Loucy (cell line): ENCODE measurements around the gene ULBP2.

Experiments used
- H2AFZ ChIP-seq: fragments of 200-600 bp; sonication (generic); 2 replicates; pipeline ENCODE4 v1.6.0; 2016; ENCODE audit warnings: antibody characterized with exemption, mild to moderate bottlenecking, low read length, moderate library complexity
- H3F3A ChIP-seq: fragments of 200-600 bp; 2 replicates; pipeline ENCODE4 v1.6.0; 2016; ENCODE audit warnings: antibody characterized with exemption, low read depth, mild to moderate bottlenecking
- H3K27me3 ChIP-seq: fragments of 200-600 bp; sonication (generic); 2 replicates; pipeline ENCODE4 v1.6.1; 2014; ENCODE audit warnings: low read length, mild to moderate bottlenecking; ENCODE audit not compliant: insufficient read depth, poor library complexity, severe bottlenecking
- H3K36me3 ChIP-seq: fragments of 200-600 bp; sonication (generic); 2 replicates; pipeline ENCODE4 v1.6.1; 2016; ENCODE audit warnings: low read length; ENCODE audit not compliant: insufficient read depth
- H3K4me1 ChIP-seq: fragments of 200-600 bp; sonication (generic); 2 replicates; pipeline ENCODE4 v1.5.1; 2014; ENCODE audit warnings: low read length, mild to moderate bottlenecking; ENCODE audit not compliant: insufficient read depth, poor library complexity, severe bottlenecking
- H3K4me2 ChIP-seq: fragments of 200-600 bp; sonication (generic); 2 replicates; pipeline ENCODE4 v1.6.0; 2014; ENCODE audit warnings: antibody characterized with exemption, low read length, low read depth, mild to moderate bottlenecking; ENCODE audit not compliant: poor library complexity, severe bottlenecking
- H3K4me3 ChIP-seq: fragments of 200-600 bp; sonication (generic); 2 replicates; pipeline ENCODE4 v1.5.1; 2014; ENCODE audit warnings: low read length, mild to moderate bottlenecking, mixed read lengths; ENCODE audit not compliant: poor library complexity, severe bottlenecking
- H3K79me2 ChIP-seq: fragments of 200-600 bp; sonication (generic); 2 replicates; pipeline ENCODE4 v1.6.1; 2014; ENCODE audit warnings: low read length; ENCODE audit not compliant: insufficient read depth
- H3K9ac ChIP-seq: fragments of 200-600 bp; sonication (generic); 2 replicates; pipeline ENCODE4 v1.6.0; 2014; ENCODE audit warnings: mild to moderate bottlenecking, low read depth, low read length, moderate library complexity; ENCODE audit not compliant: poor library complexity, severe bottlenecking
- H3K9me2 ChIP-seq: fragments of 200-600 bp; sonication (generic); replicated peaks from 2 replicates; pipeline ENCODE4 v1.6.1; 2016; ENCODE audit warnings: low read depth, low read length, mixed read lengths
- H3K9me3 ChIP-seq: fragments of 200-600 bp; sonication (generic); 2 replicates; pipeline ENCODE4 v1.6.1; 2014; ENCODE audit warnings: mild to moderate bottlenecking, antibody characterized with exemption, low read length, low read depth; ENCODE audit not compliant: insufficient read depth
- H4K20me1 ChIP-seq: fragments of 200-600 bp; sonication (generic); 2 replicates; pipeline ENCODE4 v1.6.0; 2014; ENCODE audit warnings: antibody characterized with exemption, low read length, mild to moderate bottlenecking; ENCODE audit not compliant: insufficient read depth, poor library complexity, severe bottlenecking
- CTCF ChIP-seq: fragments of 200-600 bp; sonication (generic); conservative IDR thresholded peaks from 2 replicates; pipeline ENCODE4 v1.5.1; 2014; ENCODE audit warnings: mild to moderate bottlenecking, antibody characterized with exemption, low read length
- EZH2phosphoT487 ChIP-seq: fragments of 200-600 bp; IDR thresholded peaks from 2 replicates; pipeline ENCODE4 v1.6.1; 2018; ENCODE audit warnings: antibody characterized with exemption, mild to moderate bottlenecking, moderate library complexity, borderline replicate concordance

ULBP2 gene

GRCh38 chr6:149923327-149923986, 18.4 kb upstream of the ULBP2 start:
- Histone ChIP-seq H3K36me3 (no peaks in the 10 kb centered on the region), H3K79me2 (no peaks in the 10 kb centered on the region), H3K27me3 (no peaks in the 10 kb centered on the region), H3K9ac (no peak overlapping the region), H4K20me1 (no peaks in the 10 kb centered on the region), H3F3A (no peaks in the 10 kb centered on the region), H2AFZ (no peak overlapping the region), H3K4me2 (peak overlapping the region; percentile 65), H3K4me3 (peak overlapping the region; percentile 62), H3K9me3 (no peaks in the 10 kb centered on the region), H3K9me2 (no peaks in the 10 kb centered on the region), H3K4me1 (peaks cover 8% of the 10 kb centered on the region)
- TF ChIP-seq CTCF: no peak

- no peaks in the 10 kb centered on the region for H3F3A ChIP-seq
- no peaks in the 10 kb centered on the region for H3K36me3 ChIP-seq
- no peaks in the 10 kb centered on the region for H3K27me3 ChIP-seq
- no peak overlapping the region for H3K4me3 ChIP-seq
- H4K20me1 ChIP-seq: no peaks in the 10 kb centered on the region
- H3K9me2 ChIP-seq: no peaks in the 10 kb centered on the region
- H3K4me1 ChIP-seq: peaks cover 8% of the 10 kb centered on the region
- H3K9me3 ChIP-seq: no peaks in the 10 kb centered on the region
- H3K9ac ChIP-seq: no peak overlapping the region
- TF ChIP-seq EZH2phosphoT487 (no peak), CTCF (no peak)
- H3K79me2 ChIP-seq: no peaks in the 10 kb centered on the region
- H2AFZ ChIP-seq: no peak overlapping the region
- no peak overlapping the region for H3K4me2 ChIP-seq
These were observed 17.4 kb upstream of the ULBP2 start for GRCh38 chr6:149924206-149924932.

- no peak overlapping the region for H3K9ac ChIP-seq
- H3K4me2 ChIP-seq: no peak overlapping the region
- peak overlapping the region; percentile 75; the same call in 1 of the 2 replicates for H2AFZ ChIP-seq
- no peaks in the 10 kb centered on the region for H3K36me3 ChIP-seq
- H3K27me3 ChIP-seq: no peaks in the 10 kb centered on the region
- no peaks in the 10 kb centered on the region for H4K20me1 ChIP-seq
- no peaks in the 10 kb centered on the region for H3K9me2 ChIP-seq
- peaks cover 8% of the 10 kb centered on the region for H3K4me1 ChIP-seq
- no peak for TF ChIP-seq EZH2phosphoT487
- no peak for TF ChIP-seq CTCF
- no peak overlapping the region for H3K4me3 ChIP-seq
- no peaks in the 10 kb centered on the region for H3F3A ChIP-seq
- H3K9me3 ChIP-seq: no peaks in the 10 kb centered on the region
- no peaks in the 10 kb centered on the region for H3K79me2 ChIP-seq
These were observed 16.9 kb upstream of the ULBP2 start for GRCh38 chr6:149924933-149925252.
